ENCODE results near the gene SLC4A1AP. TPM values are rescaled to one million over a fixed set of nuclear protein-coding genes. Genes with fewer than 3 reads are reported as not detected.

SLC4A1AP gene
- total RNA-seq, 1 experiment from 2014 or later, result 27.6 TPM

- in situ Hi-C loops (cut with HindIII; ENCODE audit: low pct_unique_long_range_greater_than_20kb, low sequenced_read_pairs), result no loop called here
- DNase-seq (ENCODE audit: low read depth), result no peak
Measured at GRCh38 chr2:27713201-27713600, 49.5 kb downstream of the SLC4A1AP start.

GRCh38 chr2:27714053-27714452 lies 50.4 kb downstream of the SLC4A1AP start:
- in situ Hi-C loops (cut with HindIII; ENCODE audit: low pct_unique_long_range_greater_than_20kb, low sequenced_read_pairs), result no loop called here

GRCh38 chr2:27714851-27715291 lies 51.2 kb downstream of the SLC4A1AP start:
- in situ Hi-C loops (cut with HindIII; ENCODE audit: low pct_unique_long_range_greater_than_20kb, low sequenced_read_pairs), result no loop called here
- DNase-seq (ENCODE audit: low read depth), result no peak

More at GRCh38 chr2:27714053-27714452, 50.4 kb downstream of the SLC4A1AP start:
- DNase-seq (ENCODE audit: low read depth), result no peak

GRCh38 chr2:27715318-27716210 lies 51.9 kb downstream of the SLC4A1AP start:
- DNase-seq (ENCODE audit: low read depth), result no peak
- in situ Hi-C loops (cut with HindIII; ENCODE audit: low pct_unique_long_range_greater_than_20kb, low sequenced_read_pairs), result no loop called here

- in situ Hi-C loops (cut with HindIII; ENCODE audit: low pct_unique_long_range_greater_than_20kb, low sequenced_read_pairs), result no loop called here
- no peak for DNase-seq (ENCODE audit: low read depth)
Measured at GRCh38 chr2:27716301-27717069, 52.8 kb downstream of the SLC4A1AP start.

GRCh38 chr2:27717070-27717795 lies 53.5 kb downstream of the SLC4A1AP start:
- DNase-seq (ENCODE audit: low read depth), result no peak
- in situ Hi-C loops (cut with HindIII; ENCODE audit: low pct_unique_long_range_greater_than_20kb, low sequenced_read_pairs), result no loop called here

GRCh38 chr2:27720004-27720551 lies 56.4 kb downstream of the SLC4A1AP start:
- DNase-seq (ENCODE audit: low read depth), result peak; percentile 94
- in situ Hi-C loops (cut with HindIII; ENCODE audit: low pct_unique_long_range_greater_than_20kb, low sequenced_read_pairs), result no loop called here

- in situ Hi-C loops (cut with HindIII; ENCODE audit: low pct_unique_long_range_greater_than_20kb, low sequenced_read_pairs), result no loop called here
- DNase-seq (ENCODE audit: low read depth), result peak; percentile 83
Measured at GRCh38 chr2:27721335-27721734, 57.6 kb downstream of the SLC4A1AP start.

GRCh38 chr2:27721884-27722485 lies 58.3 kb downstream of the SLC4A1AP start:
- DNase-seq (ENCODE audit: low read depth), result no peak
- in situ Hi-C loops (cut with HindIII; ENCODE audit: low pct_unique_long_range_greater_than_20kb, low sequenced_read_pairs), result no loop called here

- in situ Hi-C loops (cut with HindIII; ENCODE audit: low pct_unique_long_range_greater_than_20kb, low sequenced_read_pairs), result no loop called here
- DNase-seq (ENCODE audit: low read depth), result peak; percentile 71
Measured at GRCh38 chr2:27723372-27724144, 59.9 kb downstream of the SLC4A1AP start.

GRCh38 chr2:27724191-27724590 lies 60.5 kb downstream of the SLC4A1AP start:
- DNase-seq (ENCODE audit: low read depth), result no peak
- in situ Hi-C loops (cut with HindIII; ENCODE audit: low pct_unique_long_range_greater_than_20kb, low sequenced_read_pairs), result no loop called here

- DNase-seq (ENCODE audit: low read depth), result no peak
- in situ Hi-C loops (cut with HindIII; ENCODE audit: low pct_unique_long_range_greater_than_20kb, low sequenced_read_pairs), result no loop called here
Measured at GRCh38 chr2:27724905-27725701, 61.4 kb downstream of the SLC4A1AP start.

- no peak for DNase-seq (ENCODE audit: low read depth)
- in situ Hi-C loops (cut with HindIII; ENCODE audit: low pct_unique_long_range_greater_than_20kb, low sequenced_read_pairs), result no loop called here
Measured at GRCh38 chr2:27727257-27727656, 63.6 kb downstream of the SLC4A1AP start.

- DNase-seq (ENCODE audit: low read depth), result no peak
- in situ Hi-C loops (cut with HindIII; ENCODE audit: low pct_unique_long_range_greater_than_20kb, low sequenced_read_pairs), result no loop called here
Measured at GRCh38 chr2:27728081-27728858, 64.6 kb downstream of the SLC4A1AP start.

GRCh38 chr2:27729198-27729597 lies 65.5 kb downstream of the SLC4A1AP start:
- DNase-seq (ENCODE audit: low read depth), result peak; percentile 89
- in situ Hi-C loops (cut with HindIII; ENCODE audit: low pct_unique_long_range_greater_than_20kb, low sequenced_read_pairs), result no loop called here

- no peak for DNase-seq (ENCODE audit: low read depth)
- in situ Hi-C loops (cut with HindIII; ENCODE audit: low pct_unique_long_range_greater_than_20kb, low sequenced_read_pairs), result no loop called here
Measured at GRCh38 chr2:27729614-27730013, 65.9 kb downstream of the SLC4A1AP start.

Data from Caki2 (cell line).